Stimulated activated CD4-positive, alpha-beta T cell treated with anti-CD3 and anti-CD28 coated beads, Interleukin-4, amount 100 ng/mL, for 4 hours (primary cell): ENCODE results near the gene TPRG1L.
"Not testable (repeated sequence)": the region's sequence is repeated elsewhere in the genome, so short reads cannot be mapped to it uniquely, and the experiment has no call there.

Source experiments
- DNase-seq, 2 experiments: peaks; one replicate each; pipeline ENCODE4 v3.0.0-alpha.2; 2020

TPRG1L gene

DNA sequence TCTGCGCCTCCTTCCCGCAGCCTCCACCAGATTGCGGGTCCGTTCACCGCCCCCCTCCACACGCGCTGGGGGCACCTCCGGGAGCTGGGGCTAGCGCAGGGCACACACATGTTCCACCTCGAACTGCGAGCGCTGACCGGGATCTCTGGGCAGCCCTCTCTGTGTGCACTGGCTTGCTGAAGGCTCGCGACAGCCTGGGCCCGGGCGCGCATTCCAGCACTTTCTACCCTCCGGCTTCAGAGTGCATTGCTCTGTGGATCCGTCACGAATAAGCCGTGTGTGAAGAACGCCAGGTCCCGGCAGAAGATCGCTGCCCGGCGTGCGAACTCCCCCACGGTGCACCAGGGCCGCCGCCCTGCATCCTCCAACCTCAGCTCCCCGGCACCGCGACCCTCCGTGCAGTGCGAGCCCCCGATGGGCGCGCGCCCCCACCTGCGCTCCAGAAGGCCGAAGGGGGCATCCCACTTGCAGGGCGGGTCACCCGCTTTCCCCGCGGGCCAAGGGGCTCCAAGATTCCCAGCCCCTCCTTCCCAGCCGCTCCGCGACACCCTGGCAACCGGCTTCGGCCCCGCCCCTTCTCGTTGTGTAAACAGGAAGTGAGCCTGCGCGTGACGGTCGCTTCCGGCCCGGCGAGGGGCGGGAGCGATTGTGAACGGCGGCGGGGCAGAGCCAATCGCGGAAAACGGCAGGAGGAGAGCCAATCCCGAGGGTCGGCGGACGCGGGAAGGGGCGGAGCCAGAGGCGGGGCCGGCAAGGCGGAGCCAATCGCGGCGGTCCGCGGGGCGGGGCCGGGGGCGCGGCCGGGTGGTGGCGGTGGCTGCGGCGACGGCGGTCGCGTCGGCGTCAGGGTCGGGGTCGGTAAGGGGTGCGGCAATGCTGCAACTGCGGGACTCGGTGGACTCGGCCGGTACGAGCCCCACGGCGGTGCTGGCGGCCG, at the start of gene TPRG1L:
TPRG1L (plus strand) TSS at position 816 of the 937 bp plus-strand sequence; CDS start at position 874, 58 bp downstream.
- DNase-seq: peak; percentile 97 to 98

DNA sequence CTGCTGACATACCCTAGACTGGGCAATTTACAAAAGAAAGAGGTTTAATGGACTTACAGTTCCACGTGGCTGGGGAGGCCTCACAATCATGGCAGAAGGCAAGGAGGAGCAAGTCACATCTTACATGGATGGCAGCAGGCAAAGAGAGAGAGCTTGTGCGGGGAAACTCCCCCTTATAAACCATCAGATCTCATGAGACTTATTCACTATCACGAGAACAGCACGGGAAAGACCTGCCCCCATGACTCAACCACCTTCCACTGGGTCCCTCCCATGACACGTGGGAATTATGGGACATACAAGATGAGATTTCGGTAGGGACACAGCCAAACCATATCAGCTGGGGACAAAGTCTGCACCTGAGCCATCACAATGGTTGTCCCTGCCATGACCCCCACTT, 49.3 kb upstream of the TPRG1L start:
- DNase-seq: not testable (repeated sequence)

- no peak for DNase-seq
Observed at GRCh38 chr1:3575993-3576392, 48.8 kb upstream of the TPRG1L start.

DNA sequence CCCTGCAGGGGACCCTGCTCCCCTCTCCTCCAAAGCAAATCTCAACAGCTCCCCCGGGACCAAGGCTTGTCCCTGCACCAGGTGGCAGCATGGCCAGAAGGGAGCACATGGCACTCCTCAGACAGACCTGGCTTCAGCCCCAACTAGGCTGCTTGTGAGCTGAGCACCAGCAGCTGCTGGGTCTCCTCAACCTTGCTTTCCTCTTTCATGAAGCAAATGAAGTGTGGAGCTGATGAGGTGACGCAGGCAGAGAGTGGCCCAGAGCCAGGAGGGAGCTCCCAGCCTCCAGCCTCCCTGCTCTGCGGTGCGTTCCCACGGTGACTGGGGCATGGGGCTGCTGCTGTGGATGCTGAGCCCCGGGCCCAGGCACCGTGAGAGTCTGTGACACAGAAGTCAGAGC, 47.5 kb upstream of the TPRG1L start:
- DNase-seq: no peak

DNA sequence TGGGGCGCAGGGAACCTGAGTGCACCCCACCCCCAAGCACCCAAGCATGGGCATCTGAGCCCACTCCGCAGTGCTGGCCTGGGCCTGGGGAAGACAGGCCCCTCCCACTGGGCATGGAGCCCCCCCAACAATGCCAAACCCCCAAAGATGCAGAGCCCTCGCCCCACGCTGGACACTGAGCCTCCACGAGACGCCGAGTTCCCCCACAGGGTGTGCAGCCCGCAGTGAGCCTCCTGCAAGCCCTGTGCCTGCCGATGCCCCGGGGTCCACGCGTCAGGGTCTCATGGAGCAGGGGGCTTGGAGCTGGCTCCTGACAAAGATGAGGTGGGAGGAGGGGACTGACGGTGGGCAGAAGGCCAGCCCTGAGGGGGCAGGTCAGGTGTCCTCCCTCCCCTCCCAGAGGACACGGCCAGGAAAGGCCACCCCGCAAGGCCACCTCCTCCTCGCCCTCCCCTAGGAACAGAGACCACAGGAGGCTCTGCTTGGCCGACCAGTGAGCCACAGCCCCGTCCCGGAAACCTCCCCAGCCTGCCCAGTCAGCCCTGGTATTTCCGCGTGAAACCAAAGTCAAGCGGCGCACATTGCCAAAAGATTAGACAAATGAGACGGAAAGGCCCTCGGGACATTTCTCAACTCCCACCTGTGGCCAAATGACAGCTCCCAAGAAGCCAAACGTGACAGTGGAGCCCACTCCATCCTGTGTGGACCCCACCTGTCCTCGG, 46.9 kb upstream of the TPRG1L start:
- DNase-seq: no peak

DNA sequence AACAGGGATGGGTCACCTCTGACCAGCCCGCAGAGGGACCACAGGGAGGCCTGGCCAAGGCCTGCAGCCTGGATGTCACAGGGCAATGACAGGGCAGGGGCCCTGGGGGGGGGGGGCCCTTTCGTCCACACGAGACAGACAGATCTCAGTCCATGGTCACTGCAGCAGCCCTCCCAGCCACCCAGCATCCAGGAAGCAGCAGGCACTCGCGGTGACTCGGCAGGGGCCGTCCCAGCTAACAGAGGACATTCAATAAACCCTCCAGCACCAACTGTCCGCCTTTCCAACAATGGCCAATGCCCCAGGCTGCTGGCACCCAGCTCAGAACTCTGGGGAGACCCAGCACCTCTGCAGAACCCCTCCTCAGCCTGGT, 46.4 kb upstream of the TPRG1L start:
- no peak for DNase-seq

GRCh38 chr1:3578906-3579305, 45.9 kb upstream of the TPRG1L start:
- DNase-seq: no peak

DNA sequence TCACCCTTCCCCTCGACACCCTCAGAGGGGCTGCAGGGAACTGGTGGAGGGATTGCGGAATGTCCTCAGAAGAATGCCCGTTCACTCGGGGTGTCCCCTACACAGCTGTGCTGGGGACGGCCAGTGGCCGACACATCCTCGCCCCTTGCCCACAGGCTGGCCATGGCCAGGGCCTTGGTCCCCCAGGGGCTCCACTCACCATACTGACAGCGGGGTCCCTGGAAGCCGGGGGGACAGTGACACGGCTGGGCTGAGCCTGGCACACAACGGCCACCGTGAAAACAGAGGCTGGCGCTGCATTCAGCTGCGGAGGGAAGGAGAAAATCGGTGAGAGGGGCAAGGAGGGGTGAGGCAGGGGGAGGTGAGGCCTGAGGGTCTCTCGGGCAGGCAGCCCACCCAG, 45.2 kb upstream of the TPRG1L start:
- DNase-seq: no peak

DNA sequence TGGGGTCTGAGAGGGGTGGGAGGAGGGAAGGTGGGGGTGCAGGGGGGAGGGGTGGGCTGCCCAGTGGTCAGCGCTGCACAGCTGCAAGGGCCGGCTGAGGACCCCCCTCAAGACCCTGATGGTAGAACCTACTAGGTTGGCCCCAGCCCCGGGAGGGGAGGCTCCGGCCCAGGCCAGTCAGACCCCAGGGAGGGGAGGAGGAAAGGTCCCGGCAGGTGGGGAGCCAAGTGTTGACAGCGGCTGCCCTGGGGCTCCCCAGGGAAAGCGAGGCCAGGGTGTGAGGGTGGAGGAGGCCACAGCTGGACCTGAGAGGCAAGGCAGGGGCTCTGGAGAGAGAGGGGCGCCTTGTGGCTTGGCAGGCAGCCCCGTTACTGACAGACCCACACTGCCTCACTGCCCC, 44.6 kb upstream of the TPRG1L start:
- no peak for DNase-seq

- no peak for DNase-seq
Observed at GRCh38 chr1:3581296-3582036, 43.3 kb upstream of the TPRG1L start.

GRCh38 chr1:3583751-3584150, 41.1 kb upstream of the TPRG1L start:
- not testable (repeated sequence) for DNase-seq

GRCh38 chr1:3584915-3585314, 39.9 kb upstream of the TPRG1L start:
- DNase-seq: peak; percentile 3 to 70

GRCh38 chr1:3585353-3585868, 39.4 kb upstream of the TPRG1L start:
- DNase-seq: not testable (repeated sequence)

DNA sequence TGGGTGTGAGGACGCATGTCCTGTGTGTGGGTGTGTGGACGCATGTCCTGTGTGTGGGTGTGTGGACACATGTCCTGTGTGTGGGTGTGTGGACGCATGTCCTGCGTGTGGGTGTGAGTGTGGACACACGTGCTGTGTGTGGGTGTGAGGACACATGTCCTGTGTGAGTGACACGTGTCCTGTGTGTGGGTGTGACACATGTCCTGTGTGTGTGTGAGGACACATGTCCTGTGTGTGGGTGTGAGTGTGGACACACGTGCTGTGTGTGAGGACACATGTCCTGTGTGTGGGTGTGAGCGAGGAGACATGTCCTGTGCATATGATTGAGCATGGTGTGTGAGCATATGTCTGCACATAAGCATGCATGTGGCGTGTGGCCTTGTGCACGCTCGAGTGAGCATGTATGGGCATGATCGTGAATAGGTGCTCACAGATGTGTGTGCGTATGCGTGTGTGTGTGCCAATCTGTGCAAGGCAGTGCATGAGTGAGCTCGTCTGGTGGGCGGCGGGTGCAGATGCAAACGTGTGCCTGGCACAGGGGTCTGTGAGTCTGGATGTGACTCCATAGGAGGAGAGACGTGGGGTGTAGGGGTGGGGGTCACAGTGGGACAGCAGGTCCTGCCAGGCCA, 38.8 kb upstream of the TPRG1L start:
- no peak for DNase-seq

- DNase-seq: no peak
Observed at GRCh38 chr1:3586986-3587759, 37.6 kb upstream of the TPRG1L start.

DNA sequence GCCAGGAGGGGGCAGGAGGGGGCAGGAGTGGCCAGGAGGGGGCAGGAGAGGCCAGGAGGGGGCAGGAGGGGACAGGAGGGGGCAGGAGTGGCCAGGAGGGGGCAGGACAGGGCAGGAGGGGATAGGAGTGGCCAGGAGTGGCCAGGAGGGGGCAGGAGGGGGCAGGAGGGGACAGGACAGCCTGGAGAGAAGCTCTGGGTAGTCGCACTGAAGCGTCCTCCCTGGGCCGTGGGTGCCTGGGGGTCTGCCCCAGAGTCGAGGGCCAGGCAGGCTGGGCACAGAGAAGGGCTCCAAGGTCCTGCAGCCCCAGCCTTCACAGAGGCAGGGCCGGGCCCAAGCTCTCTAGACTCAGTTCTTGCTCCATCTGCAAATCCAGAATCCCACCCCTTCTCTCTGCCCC, 36.4 kb upstream of the TPRG1L start:
- no peak for DNase-seq

DNA sequence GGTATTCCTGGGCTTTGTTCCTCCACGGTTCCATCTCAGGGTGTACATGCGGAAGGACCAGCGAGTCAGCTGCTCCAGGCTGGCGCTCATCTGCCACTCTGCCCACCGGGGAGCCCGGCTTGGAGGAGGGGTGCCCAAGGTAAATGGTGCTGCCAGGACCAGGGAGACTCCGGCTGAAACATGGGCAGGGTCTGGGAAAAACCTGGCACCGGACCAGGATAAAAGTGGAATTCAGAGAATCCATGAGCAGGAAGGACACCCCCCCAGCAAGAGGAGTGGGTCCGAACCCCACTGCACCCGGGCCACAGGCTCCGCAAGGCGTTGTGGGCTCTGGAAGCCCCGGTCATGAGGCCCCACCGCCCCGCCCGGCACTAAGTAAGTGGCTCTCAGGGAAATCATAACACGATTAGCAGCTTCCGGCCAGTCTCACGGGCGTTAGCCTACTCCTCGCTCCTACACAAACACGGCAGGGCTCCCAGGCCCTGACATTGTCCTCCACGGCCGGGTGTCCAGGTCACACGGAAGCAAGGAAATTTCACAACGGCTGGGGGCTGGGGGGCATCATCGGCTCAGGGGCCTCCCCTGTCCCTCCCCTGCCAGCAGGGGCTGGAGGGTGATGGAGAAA, 34.6 kb upstream of the TPRG1L start:
- no peak for DNase-seq

GRCh38 chr1:3590951-3591865, 33.6 kb upstream of the TPRG1L start:
- DNase-seq: no peak

- no peak for DNase-seq
Observed at GRCh38 chr1:3593334-3593733, 31.5 kb upstream of the TPRG1L start.

DNA sequence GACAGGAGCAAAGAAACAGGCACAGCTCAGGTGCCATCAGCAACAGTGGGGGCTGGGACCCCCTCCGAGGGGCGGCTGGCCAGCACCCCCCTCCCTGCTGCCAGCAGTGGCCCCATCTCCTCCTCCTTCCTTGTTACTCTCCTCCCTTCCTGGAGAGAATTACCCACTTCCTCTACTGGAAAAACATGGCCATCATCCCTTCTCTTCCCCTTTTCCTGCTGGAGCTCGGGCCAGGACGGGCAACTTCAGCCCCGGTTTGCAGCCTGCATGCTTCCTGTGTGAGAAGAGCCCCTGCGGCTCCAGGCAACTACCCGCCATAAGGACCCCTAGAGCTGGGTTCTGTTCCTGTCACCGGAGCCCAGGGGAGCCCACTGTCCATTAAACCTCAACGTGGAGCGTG, 31.1 kb upstream of the TPRG1L start:
- no peak for DNase-seq
